ENCODE measurements around the gene DGCR6L. TPM values are rescaled to one million over a fixed set of nuclear protein-coding genes. Genes with fewer than 3 reads are reported as not detected.
"Not testable (repeated sequence)": the region's sequence is repeated elsewhere in the genome, so short reads cannot be mapped to it uniquely, and the experiment has no call there.

The DGCR6L gene
- total RNA-seq, 1 donor from 2014 or later: 29.0 TPM

DNA sequence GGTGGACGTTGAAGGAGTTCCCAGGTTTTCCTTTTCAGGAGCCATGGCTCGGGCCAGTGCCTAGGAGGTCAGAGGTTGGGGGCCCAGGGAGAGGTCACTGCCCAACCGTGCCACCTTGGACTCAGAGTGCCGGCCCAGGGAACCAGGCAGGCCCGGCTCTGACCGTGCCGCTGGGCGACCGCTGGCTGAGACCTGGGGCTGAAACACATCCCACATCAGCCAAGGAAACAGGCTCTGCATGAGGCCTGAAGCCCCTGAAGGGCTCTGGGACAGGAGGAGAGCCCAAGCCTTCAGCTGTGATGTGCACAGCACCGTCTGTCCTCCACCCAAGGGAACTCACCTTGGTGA, 29.8 kb downstream of the DGCR6L start:
- Mint-ChIP-seq H3K27me3 (ENCODE audit: low read depth) (no peaks in the 10 kb centered on the region), H3K9me3 (no peaks in the 10 kb centered on the region), H3K4me3 (ENCODE audit: low read depth) (no peak overlapping the region), H3K4me1 (ENCODE audit: low read depth) (no peaks in the 10 kb centered on the region), H3K36me3 (ENCODE audit: low read depth) (no peaks in the 10 kb centered on the region), H3K27ac (no peak overlapping the region)
- intact Hi-C loops (cut with micrococcal nuclease): no loop called here
- DNase-seq (ENCODE audit: low spot score): no peak

DNA sequence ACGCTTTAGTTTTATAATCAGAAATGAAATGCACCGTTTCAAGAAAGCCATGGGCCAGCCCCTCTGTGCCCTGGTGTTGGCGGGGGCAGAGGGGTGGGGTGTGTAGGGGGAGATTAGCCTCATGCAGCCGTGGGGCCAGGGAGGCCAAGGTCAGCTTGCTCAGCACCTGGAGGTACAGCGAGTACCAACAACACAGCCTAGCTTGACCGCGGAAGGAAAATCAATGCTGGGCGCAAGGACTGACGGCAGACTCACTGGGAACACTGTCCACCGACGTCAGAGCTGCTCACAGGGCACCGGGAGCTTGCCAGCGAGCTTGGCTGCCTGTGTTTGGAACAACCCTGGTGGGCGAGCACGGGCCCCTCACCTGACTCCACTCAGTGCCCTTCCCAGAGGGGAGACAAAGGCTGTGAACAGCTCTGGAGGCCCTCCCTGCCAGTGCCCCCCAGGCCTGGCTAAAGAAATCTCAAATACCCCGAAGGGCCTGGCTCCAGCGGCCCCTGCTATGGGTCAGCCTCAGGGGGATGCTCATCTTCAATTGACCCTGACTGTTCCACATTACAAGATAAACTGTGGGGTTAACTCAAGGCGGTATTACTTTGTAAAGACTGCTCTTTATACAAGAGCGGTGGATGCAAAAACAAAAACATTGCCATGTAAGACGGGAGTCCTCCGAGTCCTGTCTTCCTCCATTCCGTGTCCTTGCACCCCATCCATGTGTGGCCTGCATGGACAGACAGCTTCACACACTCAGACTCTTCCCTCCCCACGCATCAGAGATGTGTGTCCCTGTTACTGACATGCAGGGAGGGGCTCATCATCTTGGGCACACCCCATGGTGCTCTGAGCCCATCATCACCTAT, 30.4 kb downstream of the DGCR6L start:
- H3K9me3 Mint-ChIP-seq; intact Hi-C loops (cut with micrococcal nuclease); DNase-seq (ENCODE audit: low spot score); H3K4me3 Mint-ChIP-seq (ENCODE audit: low read depth); H3K27me3 Mint-ChIP-seq (ENCODE audit: low read depth); H3K27ac Mint-ChIP-seq; H3K4me1 Mint-ChIP-seq (ENCODE audit: low read depth); H3K36me3 Mint-ChIP-seq (ENCODE audit: low read depth): not testable (repeated sequence)

- H3K4me3 Mint-ChIP-seq (ENCODE audit: low read depth); H3K9me3 Mint-ChIP-seq; H3K36me3 Mint-ChIP-seq (ENCODE audit: low read depth); H3K27me3 Mint-ChIP-seq (ENCODE audit: low read depth); DNase-seq (ENCODE audit: low spot score); H3K4me1 Mint-ChIP-seq (ENCODE audit: low read depth); H3K27ac Mint-ChIP-seq; intact Hi-C loops (cut with micrococcal nuclease): not testable (repeated sequence)
Measured at GRCh38 chr22:20286784-20287423, 33.0 kb downstream of the DGCR6L start.

- intact Hi-C loops (cut with micrococcal nuclease); H3K4me3 Mint-ChIP-seq (ENCODE audit: low read depth); H3K9me3 Mint-ChIP-seq; H3K36me3 Mint-ChIP-seq (ENCODE audit: low read depth); DNase-seq (ENCODE audit: low spot score); H3K27me3 Mint-ChIP-seq (ENCODE audit: low read depth); H3K4me1 Mint-ChIP-seq (ENCODE audit: low read depth); H3K27ac Mint-ChIP-seq: not testable (repeated sequence)
Measured at GRCh38 chr22:20286312-20286660, 33.6 kb downstream of the DGCR6L start.

- not testable (repeated sequence) for H3K9me3 Mint-ChIP-seq; H3K4me3 Mint-ChIP-seq (ENCODE audit: low read depth); H3K4me1 Mint-ChIP-seq (ENCODE audit: low read depth); H3K27ac Mint-ChIP-seq; H3K36me3 Mint-ChIP-seq (ENCODE audit: low read depth); H3K27me3 Mint-ChIP-seq (ENCODE audit: low read depth)
- intact Hi-C loops (cut with micrococcal nuclease): loop anchor here (1.0 kb wide), 1 partner anchor 128 kb away; no protein-coding TSS in a partner anchor
- peak; percentile 69 for DNase-seq (ENCODE audit: low spot score)
Measured at GRCh38 chr22:20285473-20286311, 34.2 kb downstream of the DGCR6L start.

DNA sequence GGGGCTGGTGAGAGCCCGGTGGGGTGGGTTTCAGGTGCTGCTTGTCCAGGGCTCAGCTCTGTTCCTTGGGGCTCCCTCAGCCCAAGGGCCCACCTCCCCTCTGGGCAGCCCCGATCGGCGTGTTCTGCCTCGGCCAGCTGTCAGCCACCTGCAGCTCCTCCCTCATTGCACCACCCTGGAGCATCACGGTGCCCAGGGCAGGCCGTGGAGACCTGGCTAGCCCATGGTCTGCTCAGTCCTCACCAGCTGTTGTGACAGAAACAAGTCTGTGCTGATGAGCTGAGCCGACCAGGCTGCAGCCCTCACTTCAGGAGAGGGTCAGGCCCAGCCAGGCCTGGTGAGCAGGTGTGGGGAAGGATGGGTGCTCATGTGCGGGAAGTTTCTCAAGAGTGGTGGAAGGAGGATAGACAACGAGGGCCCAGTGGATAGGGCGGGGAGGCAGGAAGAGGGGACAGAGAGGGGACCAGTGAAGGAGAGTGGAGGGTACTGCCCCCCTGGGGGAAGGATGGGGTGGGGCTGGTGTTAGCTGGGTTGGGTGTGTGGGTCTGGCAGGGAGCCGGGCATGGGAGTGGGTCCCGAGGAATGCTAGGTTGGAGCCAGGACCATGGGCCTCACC, 35.3 kb downstream of the DGCR6L start:
- no peak overlapping the region for H3K4me3 Mint-ChIP-seq (ENCODE audit: low read depth)
- no peaks in the 10 kb centered on the region for H3K9me3 Mint-ChIP-seq
- H3K27me3 Mint-ChIP-seq (ENCODE audit: low read depth): no peaks in the 10 kb centered on the region
- intact Hi-C loops (cut with micrococcal nuclease): loop anchor here (1.0 kb wide), 1 partner anchor 127 kb away; no protein-coding TSS in a partner anchor
- H3K27ac Mint-ChIP-seq: no peak overlapping the region
- DNase-seq (ENCODE audit: low spot score): no peak
- H3K4me1 Mint-ChIP-seq (ENCODE audit: low read depth): peaks cover under 1% of the 10 kb centered on the region
- no peaks in the 10 kb centered on the region for H3K36me3 Mint-ChIP-seq (ENCODE audit: low read depth)

GRCh38 chr22:20283674-20284066, 36.2 kb downstream of the DGCR6L start:
- Mint-ChIP-seq H3K27me3 (ENCODE audit: low read depth) (no peaks in the 10 kb centered on the region), H3K36me3 (ENCODE audit: low read depth) (no peaks in the 10 kb centered on the region), H3K9me3 (no peaks in the 10 kb centered on the region), H3K4me1 (ENCODE audit: low read depth) (peaks cover 1% of the 10 kb centered on the region), H3K27ac (no peak overlapping the region), H3K4me3 (ENCODE audit: low read depth) (no peak overlapping the region)
- intact Hi-C loops (cut with micrococcal nuclease): no loop called here
- no peak for DNase-seq (ENCODE audit: low spot score)

DNA sequence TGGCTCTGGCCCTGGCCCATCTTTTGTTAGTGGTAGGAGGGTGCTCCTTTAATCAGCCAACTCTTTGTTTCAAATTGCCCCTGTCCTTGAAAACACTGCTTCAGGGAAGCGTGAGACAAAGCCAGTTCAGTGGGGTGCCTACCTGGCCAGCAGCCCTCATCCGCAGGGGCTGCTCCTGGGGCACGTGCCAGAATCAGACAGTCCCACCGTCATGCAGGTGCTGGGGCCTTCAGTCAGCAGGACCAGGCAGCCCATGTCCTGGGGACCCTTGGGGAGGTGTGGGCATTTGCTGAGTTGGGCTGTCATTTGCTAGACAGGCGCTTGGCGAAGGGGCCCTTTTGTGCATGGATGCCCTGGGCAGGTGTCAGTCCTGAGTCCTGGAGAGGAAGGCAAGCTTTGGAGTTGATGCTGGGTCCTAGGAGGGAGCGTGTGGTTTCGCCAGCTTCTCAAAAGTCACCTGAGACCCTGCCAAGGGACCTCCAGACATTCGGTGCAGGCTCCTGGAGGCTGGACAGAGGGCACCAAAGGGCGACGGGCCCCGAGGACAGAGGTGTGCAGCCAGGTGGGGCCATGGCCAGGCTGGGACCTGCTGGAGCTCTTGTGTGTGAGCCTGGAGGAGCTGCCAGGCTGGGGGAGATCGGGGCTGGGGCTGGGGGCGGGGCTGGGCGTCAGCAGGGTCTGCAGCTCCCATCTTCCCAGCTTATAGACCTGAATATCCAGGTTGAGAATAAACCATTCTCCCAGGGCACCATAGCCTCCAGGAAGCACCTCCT, 36.8 kb downstream of the DGCR6L start:
- no peak overlapping the region for H3K4me3 Mint-ChIP-seq (ENCODE audit: low read depth)
- H3K27me3 Mint-ChIP-seq (ENCODE audit: low read depth): no peaks in the 10 kb centered on the region
- no peak for DNase-seq (ENCODE audit: low spot score)
- H3K4me1 Mint-ChIP-seq (ENCODE audit: low read depth): peaks cover 1% of the 10 kb centered on the region
- no peak overlapping the region for H3K27ac Mint-ChIP-seq
- H3K9me3 Mint-ChIP-seq: no peaks in the 10 kb centered on the region
- H3K36me3 Mint-ChIP-seq (ENCODE audit: low read depth): no peaks in the 10 kb centered on the region
- intact Hi-C loops (cut with micrococcal nuclease): no loop called here

DNA sequence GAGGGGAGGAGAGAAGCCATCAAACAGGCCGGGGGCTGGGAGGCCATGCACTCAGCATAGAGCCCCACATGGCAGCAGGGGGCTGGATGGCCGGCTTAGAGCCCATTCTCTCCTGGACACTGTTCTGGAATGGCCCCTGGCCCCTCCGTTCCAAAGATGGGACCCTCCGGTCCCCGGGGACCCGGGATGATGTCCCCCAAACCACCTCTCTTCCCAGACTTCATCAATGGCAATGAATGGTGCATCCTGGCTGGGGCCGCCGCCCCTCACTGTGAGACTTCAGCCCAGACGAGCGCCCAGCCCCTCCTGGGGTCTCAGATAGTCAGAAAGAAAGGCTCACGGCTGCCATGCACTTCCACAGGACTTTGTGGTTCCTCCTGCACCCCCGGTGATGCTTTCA, 38.0 kb downstream of the DGCR6L start:
- H3K4me1 Mint-ChIP-seq (ENCODE audit: low read depth): peaks cover 1% of the 10 kb centered on the region
- H3K36me3 Mint-ChIP-seq (ENCODE audit: low read depth): no peaks in the 10 kb centered on the region
- no peak overlapping the region for H3K27ac Mint-ChIP-seq
- H3K27me3 Mint-ChIP-seq (ENCODE audit: low read depth): no peaks in the 10 kb centered on the region
- DNase-seq (ENCODE audit: low spot score): no peak
- intact Hi-C loops (cut with micrococcal nuclease): no loop called here
- H3K4me3 Mint-ChIP-seq (ENCODE audit: low read depth): no peak overlapping the region
- H3K9me3 Mint-ChIP-seq: no peaks in the 10 kb centered on the region

- H3K36me3 Mint-ChIP-seq (ENCODE audit: low read depth); H3K27ac Mint-ChIP-seq; H3K9me3 Mint-ChIP-seq; H3K4me3 Mint-ChIP-seq (ENCODE audit: low read depth); H3K27me3 Mint-ChIP-seq (ENCODE audit: low read depth); DNase-seq (ENCODE audit: low spot score); intact Hi-C loops (cut with micrococcal nuclease); H3K4me1 Mint-ChIP-seq (ENCODE audit: low read depth): not testable (repeated sequence)
Measured at GRCh38 chr22:20281473-20281872, 38.4 kb downstream of the DGCR6L start.

DNA sequence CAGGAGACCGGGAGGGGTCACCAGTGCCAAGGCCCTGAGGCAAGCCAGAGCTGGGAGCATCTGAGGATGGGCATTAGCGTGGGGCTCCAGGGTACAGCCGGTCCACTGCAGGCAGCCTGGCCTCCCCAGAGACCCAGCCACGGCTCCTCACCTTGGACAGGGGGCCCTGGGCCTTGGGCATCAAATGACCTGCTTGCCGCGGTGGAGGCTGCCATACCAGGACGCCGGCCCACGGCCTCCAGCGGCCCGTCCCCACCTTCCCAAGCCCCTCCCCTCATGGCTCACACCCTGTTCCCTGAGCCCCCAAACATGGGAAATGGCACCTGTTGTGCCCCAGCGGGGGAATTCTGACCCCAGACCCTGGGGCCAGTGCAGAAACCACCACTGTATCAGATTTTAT, 39.0 kb downstream of the DGCR6L start:
- Mint-ChIP-seq H3K27me3 (ENCODE audit: low read depth) (no peaks in the 10 kb centered on the region), H3K27ac (no peak overlapping the region), H3K4me1 (ENCODE audit: low read depth) (peaks cover 1% of the 10 kb centered on the region), H3K9me3 (no peaks in the 10 kb centered on the region), H3K4me3 (ENCODE audit: low read depth) (no peak overlapping the region), H3K36me3 (ENCODE audit: low read depth) (no peaks in the 10 kb centered on the region)
- no peak for DNase-seq (ENCODE audit: low spot score)
- intact Hi-C loops (cut with micrococcal nuclease): no loop called here

GRCh38 chr22:20280163-20280562, 39.7 kb downstream of the DGCR6L start:
- H3K36me3 Mint-ChIP-seq (ENCODE audit: low read depth); H3K4me3 Mint-ChIP-seq (ENCODE audit: low read depth); H3K4me1 Mint-ChIP-seq (ENCODE audit: low read depth); DNase-seq (ENCODE audit: low spot score); H3K9me3 Mint-ChIP-seq; H3K27me3 Mint-ChIP-seq (ENCODE audit: low read depth); H3K27ac Mint-ChIP-seq; intact Hi-C loops (cut with micrococcal nuclease): not testable (repeated sequence)
